ENCODE measurements around the gene CDH4.

The CDH4 gene

GRCh38 chr20:61739832-61740118, 487.7 kb downstream of the CDH4 start:
- DNase-seq = no peak

- DNase-seq = peak in 10 of 56 donors; percentile 6 to 62 (median 16)
These were observed 490.2 kb downstream of the CDH4 start for GRCh38 chr20:61742097-61742825.

GRCh38 chr20:61743606-61744005, 491.5 kb downstream of the CDH4 start:
- no peak for DNase-seq

DNA sequence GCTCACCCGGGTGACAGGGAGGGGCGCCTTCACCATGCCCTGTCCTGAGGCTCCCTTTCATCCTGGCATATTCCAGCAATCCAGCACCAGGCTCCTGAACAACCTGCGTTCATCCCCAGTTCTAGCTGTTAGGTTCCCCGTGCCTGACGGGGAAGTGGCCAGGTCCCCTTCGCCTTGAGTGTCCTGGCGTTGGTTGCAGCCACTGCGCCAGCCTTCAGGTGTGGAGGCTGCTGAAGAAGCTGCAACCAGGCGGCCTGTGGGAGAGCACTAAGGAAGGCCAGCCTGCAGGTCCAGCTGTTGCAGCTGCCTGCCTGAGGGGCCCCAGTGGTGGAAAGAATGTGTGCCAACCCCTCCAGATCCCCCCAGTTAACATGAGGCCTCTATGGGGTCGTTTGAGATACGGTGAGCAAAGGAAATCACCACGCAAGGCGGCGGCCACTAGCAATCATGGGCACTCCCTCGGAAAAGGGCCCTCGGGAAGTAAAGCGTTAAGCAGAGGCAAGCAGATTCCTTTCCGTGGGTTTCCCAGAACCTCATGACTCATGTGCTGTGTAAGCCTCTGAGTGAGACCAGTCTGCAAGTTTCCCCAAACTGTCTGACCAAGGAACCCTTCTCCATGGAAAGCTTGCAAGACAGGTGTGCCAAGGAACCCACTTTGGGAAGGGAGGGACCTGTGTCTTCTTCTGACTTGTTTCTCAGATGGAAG, 492.8 kb downstream of the CDH4 start:
- DNase-seq = no peak

GRCh38 chr20:61745397-61746146, 493.5 kb downstream of the CDH4 start:
- DNase-seq = no peak

- DNase-seq = no peak
These were observed 494.1 kb downstream of the CDH4 start for GRCh38 chr20:61746147-61746646.

DNA sequence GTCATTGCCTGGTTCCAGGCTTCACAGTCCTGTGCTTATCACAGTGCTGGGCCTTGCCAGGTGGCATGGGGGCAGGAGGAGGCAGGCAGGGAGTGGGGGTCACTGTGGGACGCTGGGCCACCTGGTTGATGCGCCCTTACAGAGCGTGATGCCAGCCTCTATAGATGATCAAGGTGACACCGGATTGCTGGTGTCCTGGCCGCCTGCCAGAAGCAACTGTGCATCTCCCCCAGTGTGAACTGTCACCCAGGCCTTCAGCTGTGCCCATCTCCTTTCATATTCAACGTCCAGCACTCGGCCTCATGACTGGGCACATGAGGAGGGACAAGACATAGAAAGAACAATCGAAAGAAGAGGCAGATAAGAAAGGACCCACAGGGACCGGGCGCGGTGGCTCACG, 494.7 kb downstream of the CDH4 start:
- DNase-seq = no peak

GRCh38 chr20:61748376-61748775, 496.3 kb downstream of the CDH4 start:
- no peak for DNase-seq

- no peak for DNase-seq
These were observed 497.5 kb downstream of the CDH4 start for GRCh38 chr20:61749406-61750075.

DNA sequence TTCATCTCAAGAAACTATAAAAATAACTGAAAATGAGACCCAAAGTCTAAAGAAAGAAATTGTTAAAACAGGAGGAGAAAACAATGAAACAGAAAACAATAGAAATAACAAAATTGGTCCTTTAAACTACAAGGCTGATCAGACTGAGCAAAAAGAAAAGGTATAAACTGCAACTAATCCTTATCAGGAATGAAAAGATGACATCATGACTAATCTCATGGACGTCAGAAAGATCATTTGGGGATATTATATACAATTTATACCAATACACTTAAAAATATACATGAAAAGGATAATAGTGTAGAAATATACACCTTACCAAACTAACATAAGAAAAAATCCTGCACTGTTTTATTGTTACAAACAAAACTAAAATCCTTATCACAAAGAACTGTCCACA, 498.0 kb downstream of the CDH4 start:
- DNase-seq = no peak

- no peak for DNase-seq
These were observed 500.5 kb downstream of the CDH4 start for GRCh38 chr20:61752576-61752975.

DNA sequence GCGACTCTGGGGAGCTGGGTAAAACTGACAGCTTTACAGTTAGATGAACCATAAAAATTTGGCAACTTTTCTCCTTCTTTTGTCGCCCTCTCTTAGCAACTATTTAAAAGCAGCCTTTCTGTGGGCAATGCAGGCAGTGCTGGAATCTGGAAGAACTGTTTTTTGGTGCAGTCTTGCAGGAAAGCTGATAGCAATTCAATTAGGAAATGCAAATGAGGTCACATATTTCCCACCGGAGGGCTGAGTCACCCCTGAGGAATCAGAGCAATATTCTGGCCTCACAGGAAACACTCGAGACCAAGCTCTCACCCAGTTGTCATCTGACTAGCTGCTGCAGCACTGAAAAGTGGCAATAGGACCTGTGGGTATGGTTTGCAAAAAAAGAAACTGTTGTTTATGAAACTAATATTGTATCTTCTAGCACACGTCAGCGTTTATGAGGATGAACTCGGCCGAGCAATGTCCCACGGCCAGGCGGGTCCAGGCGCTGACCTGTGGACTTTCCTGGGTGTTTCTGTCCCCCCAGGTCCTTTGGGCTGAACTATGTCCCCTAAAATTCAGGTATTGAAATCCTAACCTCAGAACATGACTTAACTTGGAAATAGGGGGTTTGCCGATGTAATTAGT, 501.4 kb downstream of the CDH4 start:
- DNase-seq = peak in 1 of 56 donors; percentile 14

- no peak for DNase-seq
These were observed 502.2 kb downstream of the CDH4 start for GRCh38 chr20:61753987-61754956.

- no peak for DNase-seq
These were observed 503.1 kb downstream of the CDH4 start for GRCh38 chr20:61754976-61755778.

DNA sequence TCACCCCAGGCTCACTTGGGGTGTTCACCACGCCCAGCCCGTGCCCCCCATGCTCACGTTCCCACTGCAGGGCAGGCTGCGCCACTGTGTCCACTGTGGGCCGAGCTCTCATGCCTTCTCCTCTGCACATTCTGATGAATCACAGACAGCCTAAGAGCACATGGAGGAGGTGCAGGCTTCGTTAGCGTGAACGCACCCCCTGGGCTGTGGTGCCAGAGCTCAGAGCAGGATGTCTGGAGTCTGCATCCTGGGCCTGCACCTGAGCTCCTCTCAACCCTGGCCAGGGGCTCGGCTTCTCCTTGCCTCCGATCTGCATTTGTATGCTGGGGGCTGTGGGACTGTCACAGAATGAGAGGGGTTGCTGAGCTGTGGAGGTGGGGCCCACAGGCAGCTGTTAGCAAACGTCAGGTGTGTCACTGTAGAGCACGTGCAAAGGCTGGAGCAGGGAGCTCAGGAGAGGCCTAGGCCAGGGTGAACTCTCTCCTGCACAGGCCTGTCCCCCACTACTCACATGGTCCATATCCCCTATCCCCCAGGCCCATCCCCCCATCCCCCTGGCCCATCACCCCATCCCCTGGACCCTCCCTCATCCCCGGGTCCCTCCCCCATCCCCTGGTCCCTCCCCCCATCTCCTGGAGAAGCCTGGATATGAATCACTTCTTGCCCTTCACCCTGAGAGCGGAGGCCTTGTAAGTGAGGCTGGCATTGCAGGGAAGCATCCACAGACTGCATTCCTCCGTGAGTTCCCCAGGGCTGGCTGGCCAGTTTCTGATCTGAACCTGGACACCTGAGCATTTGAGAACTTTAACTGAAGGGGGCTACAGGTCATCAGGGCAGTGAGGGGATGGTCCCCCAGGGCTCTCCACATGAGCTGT, 504.1 kb downstream of the CDH4 start:
- no peak for DNase-seq

DNA sequence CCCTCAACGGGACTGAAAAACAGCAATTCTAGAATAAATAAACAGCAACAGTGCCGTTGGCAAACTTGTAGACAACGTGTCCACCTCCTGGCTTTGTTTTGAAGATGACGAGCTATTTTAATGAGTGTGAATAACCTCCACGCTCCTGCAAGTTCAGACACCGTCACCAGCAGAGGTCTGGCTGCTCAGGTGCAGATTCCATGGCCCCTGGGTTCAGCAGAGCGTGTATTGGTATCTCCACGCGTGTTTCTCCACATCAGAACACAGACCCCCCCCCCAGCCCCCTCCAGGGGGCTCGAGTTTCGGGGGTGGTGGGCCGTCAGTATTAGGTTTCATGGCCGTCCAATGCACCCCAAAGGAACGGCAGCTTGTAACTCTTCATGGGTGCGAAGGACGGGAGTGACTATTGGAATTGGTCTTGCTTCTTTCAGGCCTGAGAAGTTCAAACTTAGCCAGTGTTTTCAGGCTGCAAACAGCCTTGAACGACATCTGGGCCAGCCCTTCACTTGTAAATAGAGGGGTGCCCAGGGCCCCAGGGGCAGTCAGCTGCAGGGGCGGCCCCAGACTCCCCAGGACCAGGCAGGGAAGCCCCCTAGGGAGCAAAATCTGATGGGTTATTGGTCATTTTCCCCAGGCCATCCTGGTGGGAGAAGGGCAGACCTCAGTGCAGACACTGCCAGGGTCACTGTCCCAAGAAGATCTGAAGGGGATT, 505.1 kb downstream of the CDH4 start:
- DNase-seq = no peak
